ENCODE results near the gene RAPGEF1. TPM values are rescaled to one million over a fixed set of nuclear protein-coding genes. Genes with fewer than 3 reads are reported as not detected.
A peak's percentile ranks its signal among the peaks of the same experiment; 100 is the strongest.
"Not testable (repeated sequence)": the region's sequence is repeated elsewhere in the genome, so short reads cannot be mapped to it uniquely, and the experiment has no call there.

The RAPGEF1 gene
- total RNA-seq, 2 experiments from 2014 or later: 149 to 158 TPM

DNA sequence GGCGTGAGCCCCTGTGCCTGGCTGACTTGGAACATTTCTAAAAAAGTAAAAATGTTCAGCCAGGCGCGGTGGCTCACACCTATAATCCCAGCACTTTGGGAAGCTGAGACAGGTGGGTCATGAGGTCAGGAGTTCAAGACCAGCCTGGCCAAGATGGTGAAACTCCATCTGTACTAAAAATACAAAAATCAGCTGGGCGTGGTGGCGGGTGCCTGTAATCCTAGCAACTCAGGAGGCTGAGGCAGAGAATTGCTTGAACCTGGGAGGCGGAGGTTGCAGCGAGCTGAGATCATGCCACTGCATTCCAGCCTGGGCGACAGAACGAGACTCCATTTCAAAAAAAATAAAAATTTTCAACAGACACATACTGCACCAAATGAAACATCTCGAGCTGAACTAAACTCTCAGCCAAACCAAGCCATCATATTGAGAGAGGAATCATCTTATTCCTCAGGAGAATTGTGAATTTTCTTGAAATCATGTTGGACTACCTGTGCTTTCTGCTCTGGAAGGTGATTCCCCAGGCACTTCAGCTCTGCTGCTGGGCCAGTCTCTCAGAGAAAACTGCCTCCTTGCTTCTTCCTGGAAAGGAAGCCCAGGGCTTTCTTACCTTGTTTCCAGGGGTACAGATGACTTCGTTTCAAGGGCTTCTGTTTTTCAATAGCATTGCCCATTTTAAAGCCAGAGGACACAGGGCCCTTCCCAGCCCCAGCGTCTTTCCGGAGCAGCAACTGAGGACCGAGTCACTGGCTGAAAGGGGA, 30.7 kb downstream of the RAPGEF1 start:
- H3K9me3 Mint-ChIP-seq, H3K27me3 Mint-ChIP-seq, DNase-seq: not testable (repeated sequence)
- peak overlapping the region; percentile 39 for H3K4me3 Mint-ChIP-seq
- H3K27ac Mint-ChIP-seq: peak overlapping the region; percentile 88
- POLR2A ChIA-PET: interaction anchor here (0.9 to 7.4 kb wide), 14 partner anchors 8 to 84 kb away, joined by 3 to 106 read pairs (median 8); no protein-coding TSS in a partner anchor
- H3K4me1 Mint-ChIP-seq: peaks cover 85% of the 10 kb centered on the region
- CTCF ChIA-PET: interaction anchor here (0.7 to 4.2 kb wide), 17 partner anchors 10 to 118 kb away, joined by 3 to 21 read pairs (median 4); no protein-coding TSS in a partner anchor
- peaks cover 44% of the 10 kb centered on the region for H3K36me3 Mint-ChIP-seq (ENCODE audit: low read depth)

DNA sequence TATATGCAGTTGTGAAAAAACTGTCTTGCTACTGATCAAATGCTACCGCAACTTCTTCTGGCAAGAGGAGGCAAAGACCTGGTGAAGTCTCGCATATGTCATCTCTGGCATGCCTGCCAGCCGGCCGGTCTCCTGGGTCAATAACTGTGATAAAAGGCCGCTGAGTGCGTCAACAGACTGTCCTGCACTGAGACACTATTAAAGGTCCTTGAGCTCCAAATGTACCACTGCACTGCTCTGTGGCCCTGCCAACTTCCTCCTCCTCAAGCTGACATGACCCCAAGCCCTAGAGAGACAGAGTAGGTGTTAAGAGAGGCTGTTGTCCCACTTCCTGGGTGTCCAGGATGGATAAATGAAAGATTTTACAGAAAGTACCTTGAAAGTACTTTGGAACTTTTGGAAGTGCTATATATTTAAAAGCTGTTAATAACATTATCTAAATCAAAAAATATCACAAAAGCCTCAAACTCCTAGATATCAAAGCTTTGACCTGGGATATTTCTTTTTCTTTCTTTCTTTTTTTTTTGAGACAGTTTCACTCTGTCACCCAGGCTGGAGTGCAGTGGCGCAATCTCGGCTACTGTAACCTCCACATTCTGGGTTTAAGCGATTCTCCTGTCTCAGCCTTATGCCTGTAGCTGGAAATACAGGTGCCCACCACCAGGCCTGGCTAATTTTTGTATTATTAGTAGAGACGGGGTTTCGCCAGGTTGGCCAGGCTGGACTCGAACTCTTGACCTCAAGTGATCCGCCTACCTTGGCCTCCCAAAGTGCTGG, 31.5 kb downstream of the RAPGEF1 start:
- DNase-seq: no peak
- Mint-ChIP-seq H3K27ac (peak overlapping the region; percentile 73), H3K4me3 (no peak overlapping the region), H3K9me3 (no peaks in the 10 kb centered on the region), H3K4me1 (peaks cover 89% of the 10 kb centered on the region), H3K27me3 (no peaks in the 10 kb centered on the region), H3K36me3 (ENCODE audit: low read depth) (peaks cover 39% of the 10 kb centered on the region)
- ChIA-PET CTCF (interaction anchor here (0.5 to 4.2 kb wide), 13 partner anchors 11 to 551 kb away, joined by 3 to 21 read pairs (median 4); no protein-coding TSS in a partner anchor), POLR2A (interaction anchor here (0.9 to 7.4 kb wide), 7 partner anchors 9 to 41 kb away, joined by 3 to 106 read pairs (median 21); no protein-coding TSS in a partner anchor)

DNA sequence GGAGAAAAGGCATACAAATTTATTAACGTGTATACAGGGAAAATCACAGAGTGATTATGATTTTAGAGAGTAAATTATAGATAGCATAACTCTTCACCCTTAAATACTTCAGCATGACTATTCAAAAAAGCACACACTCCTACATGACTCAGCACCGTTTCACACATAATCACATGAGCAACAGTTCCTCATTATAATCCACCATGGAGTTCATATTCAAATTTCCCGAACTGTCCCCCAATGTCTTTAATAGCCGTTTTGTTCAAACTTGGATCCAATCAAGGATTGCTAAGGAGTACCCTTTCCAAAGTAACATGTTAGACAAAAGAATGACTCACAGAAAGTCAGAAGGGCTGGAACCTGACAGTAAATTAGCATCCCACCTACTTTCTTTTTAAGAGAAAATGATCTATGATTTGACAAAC, 32.1 kb downstream of the RAPGEF1 start:
- Mint-ChIP-seq H3K36me3 (ENCODE audit: low read depth) (peaks cover 33% of the 10 kb centered on the region), H3K27ac (peak overlapping the region; percentile 73), H3K9me3 (no peaks in the 10 kb centered on the region), H3K27me3 (no peaks in the 10 kb centered on the region), H3K4me3 (no peak overlapping the region), H3K4me1 (peaks cover 89% of the 10 kb centered on the region)
- DNase-seq: no peak
- ChIA-PET POLR2A (interaction anchor here (1.4 to 7.4 kb wide), 4 partner anchors 12 to 40 kb away, joined by 21 to 106 read pairs (median 22); no protein-coding TSS in a partner anchor), CTCF (interaction anchor here (0.5 to 4.2 kb wide), 6 partner anchors 20 to 372 kb away, joined by 3 to 21 read pairs (median 4); no protein-coding TSS in a partner anchor)

DNA sequence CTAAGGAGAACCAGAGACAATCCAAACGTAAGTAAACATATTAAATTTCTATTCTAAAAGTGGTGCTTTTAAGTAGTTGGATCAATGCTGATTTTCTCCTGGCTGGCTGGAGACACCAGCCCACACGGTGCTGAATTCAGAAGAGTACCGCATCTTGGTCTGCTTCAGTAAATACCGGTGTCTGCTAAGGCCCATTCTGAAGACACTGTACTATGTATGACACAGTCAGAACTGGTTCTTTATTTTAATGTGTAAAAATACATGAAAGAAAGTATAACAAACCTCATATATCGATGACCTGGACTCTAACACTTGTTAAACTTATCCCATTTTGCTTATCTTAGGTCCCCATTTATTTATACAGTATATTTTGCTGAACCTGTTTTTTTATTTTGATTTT, 32.8 kb downstream of the RAPGEF1 start:
- Mint-ChIP-seq H3K9me3 (no peaks in the 10 kb centered on the region), H3K27ac (no peak overlapping the region), H3K36me3 (ENCODE audit: low read depth) (peaks cover 29% of the 10 kb centered on the region), H3K4me3 (no peak overlapping the region), H3K27me3 (no peaks in the 10 kb centered on the region), H3K4me1 (peaks cover 84% of the 10 kb centered on the region)
- POLR2A ChIA-PET: interaction anchor here (1.9 to 4.4 kb wide), 2 partner anchors 26 to 39 kb away, joined by 4 to 22 read pairs; no protein-coding TSS in a partner anchor
- CTCF ChIA-PET: no interaction called here
- DNase-seq: no peak

DNA sequence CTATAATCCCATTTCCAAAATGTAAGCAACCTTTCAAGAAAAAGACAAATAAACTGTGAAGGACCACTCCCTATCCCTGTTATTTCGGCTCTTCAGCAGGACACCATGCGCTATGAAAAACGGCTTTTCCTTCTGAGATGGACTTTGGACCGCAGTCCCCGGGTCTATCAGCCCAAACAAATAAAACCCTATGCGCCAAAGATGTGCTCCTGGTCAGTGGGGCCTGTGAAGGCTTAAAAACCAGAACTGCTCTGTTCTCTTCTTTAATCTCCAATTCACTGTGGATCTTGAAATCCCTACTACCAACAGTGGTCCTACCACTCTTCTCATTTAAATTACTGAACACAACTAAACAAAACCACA, 33.3 kb downstream of the RAPGEF1 start:
- POLR2A ChIA-PET: interaction anchor here (1.9 kb wide), 1 partner anchor 25 kb away, joined by 4 read pairs; no protein-coding TSS in a partner anchor
- Mint-ChIP-seq H3K36me3 (ENCODE audit: low read depth) (peaks cover 27% of the 10 kb centered on the region), H3K4me3 (no peak overlapping the region), H3K9me3 (no peaks in the 10 kb centered on the region), H3K27ac (no peak overlapping the region), H3K27me3 (no peaks in the 10 kb centered on the region), H3K4me1 (peaks cover 82% of the 10 kb centered on the region)
- CTCF ChIA-PET: no interaction called here
- DNase-seq: no peak

DNA sequence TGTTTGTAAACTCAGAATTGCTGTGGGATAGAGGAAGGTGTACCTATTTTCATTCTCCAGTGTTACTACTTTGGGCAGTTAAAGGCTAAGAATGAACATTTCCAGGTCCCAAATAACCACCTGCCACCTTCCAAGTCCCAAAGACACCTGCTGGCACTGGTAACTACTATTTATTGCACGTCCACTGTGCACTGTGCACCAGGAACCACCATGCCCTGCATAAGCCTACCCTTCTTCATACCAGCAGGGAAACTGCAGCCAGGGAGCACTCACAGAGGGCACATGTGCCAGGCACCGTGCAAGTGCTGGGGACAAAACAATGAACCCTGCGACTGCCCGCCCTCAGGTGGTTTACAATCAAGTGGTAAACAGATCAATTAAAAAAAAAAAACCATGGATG, 34.9 kb downstream of the RAPGEF1 start:
- POLR2A ChIA-PET: interaction anchor here (1.0 to 1.9 kb wide), 4 partner anchors 24 to 29 kb away, joined by 4 to 5 read pairs (median 4); no protein-coding TSS in a partner anchor
- H3K4me1 Mint-ChIP-seq: peaks cover 76% of the 10 kb centered on the region
- H3K9me3 Mint-ChIP-seq: no peaks in the 10 kb centered on the region
- peaks cover 26% of the 10 kb centered on the region for H3K36me3 Mint-ChIP-seq (ENCODE audit: low read depth)
- CTCF ChIA-PET: interaction anchor here (0.8 to 1.3 kb wide), 3 partner anchors 27 to 53 kb away, joined by 3 read pairs; no protein-coding TSS in a partner anchor
- no peaks in the 10 kb centered on the region for H3K27me3 Mint-ChIP-seq
- H3K27ac Mint-ChIP-seq: no peak overlapping the region
- no peak overlapping the region for H3K4me3 Mint-ChIP-seq
- DNase-seq: no peak

DNA sequence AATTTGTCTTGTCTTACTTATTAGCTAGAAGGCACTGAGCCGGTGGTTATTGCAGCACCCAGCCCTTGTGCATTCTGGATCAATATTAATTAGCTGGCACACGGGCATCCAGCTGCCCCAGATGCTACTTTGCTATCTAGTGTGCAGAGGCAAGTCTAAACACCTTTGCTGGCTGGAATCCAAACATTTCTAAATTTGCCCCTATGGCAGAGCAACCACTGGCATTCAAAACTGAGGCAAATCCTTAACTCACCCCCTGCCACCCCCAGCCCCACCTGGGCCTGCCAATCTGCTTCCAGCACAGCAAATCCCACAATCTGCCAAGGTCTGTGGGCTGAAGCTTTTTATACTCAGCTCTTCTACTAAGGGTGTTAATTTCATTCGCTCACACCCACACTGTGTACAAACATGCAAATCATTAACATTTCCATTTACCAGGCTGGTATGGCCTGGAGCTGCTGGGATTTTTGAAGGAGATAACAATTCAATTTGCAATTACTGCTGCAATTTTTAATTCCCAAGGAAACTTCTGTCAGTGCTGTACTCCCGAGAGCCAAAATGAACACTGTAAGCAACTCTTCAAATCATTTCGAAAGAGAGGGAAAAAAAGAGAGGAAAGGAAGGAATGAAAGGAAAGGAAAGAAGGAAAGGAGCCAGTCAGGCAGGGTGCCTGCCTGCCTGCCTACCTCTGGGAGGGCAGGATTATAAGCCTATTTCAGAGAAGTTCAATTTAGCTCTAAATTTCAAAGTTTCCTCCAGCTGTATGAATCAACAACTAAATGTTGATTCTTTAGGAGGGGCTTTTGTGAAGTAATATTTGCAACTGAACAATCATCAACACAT, 35.5 kb downstream of the RAPGEF1 start:
- Mint-ChIP-seq H3K4me1 (peaks cover 75% of the 10 kb centered on the region), H3K27me3 (no peaks in the 10 kb centered on the region), H3K4me3 (no peak overlapping the region), H3K9me3 (no peaks in the 10 kb centered on the region), H3K36me3 (ENCODE audit: low read depth) (peaks cover 29% of the 10 kb centered on the region), H3K27ac (no peak overlapping the region)
- CTCF ChIA-PET: interaction anchor here (1.0 kb wide), 1 partner anchor 52 kb away, joined by 3 read pairs; no protein-coding TSS in a partner anchor
- POLR2A ChIA-PET: interaction anchor here (1.0 to 1.7 kb wide), 3 partner anchors 15 to 27 kb away, joined by 3 to 5 read pairs (median 4); no protein-coding TSS in a partner anchor
- DNase-seq: no peak

DNA sequence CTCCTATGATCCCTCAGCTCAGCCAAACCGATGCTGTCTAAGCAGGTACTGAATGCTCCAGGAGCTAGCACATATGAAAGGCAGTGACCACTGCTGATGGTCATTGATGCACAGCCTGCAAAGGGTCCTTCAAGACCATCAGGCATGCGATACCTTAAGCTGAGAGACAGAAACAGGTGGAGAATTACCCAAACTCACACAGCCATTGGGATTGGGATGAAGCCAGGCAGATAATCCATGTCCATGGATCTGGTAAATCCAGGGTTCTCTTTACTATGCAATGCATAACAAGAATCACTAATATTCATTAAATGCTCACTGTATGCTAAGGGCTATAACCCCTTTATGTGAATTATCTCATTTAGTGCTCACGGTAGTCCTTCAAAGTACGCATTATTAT, 36.2 kb downstream of the RAPGEF1 start:
- Mint-ChIP-seq H3K27ac (no peak overlapping the region), H3K36me3 (ENCODE audit: low read depth) (peaks cover 29% of the 10 kb centered on the region), H3K27me3 (no peaks in the 10 kb centered on the region), H3K4me1 (peaks cover 74% of the 10 kb centered on the region), H3K4me3 (no peak overlapping the region), H3K9me3 (no peaks in the 10 kb centered on the region)
- DNase-seq: no peak
- POLR2A ChIA-PET: interaction anchor here (1.0 to 1.7 kb wide), 3 partner anchors 16 to 26 kb away, joined by 3 to 5 read pairs (median 4); no protein-coding TSS in a partner anchor
- CTCF ChIA-PET: interaction anchor here (1.0 kb wide), 1 partner anchor 51 kb away, joined by 3 read pairs; no protein-coding TSS in a partner anchor

DNA sequence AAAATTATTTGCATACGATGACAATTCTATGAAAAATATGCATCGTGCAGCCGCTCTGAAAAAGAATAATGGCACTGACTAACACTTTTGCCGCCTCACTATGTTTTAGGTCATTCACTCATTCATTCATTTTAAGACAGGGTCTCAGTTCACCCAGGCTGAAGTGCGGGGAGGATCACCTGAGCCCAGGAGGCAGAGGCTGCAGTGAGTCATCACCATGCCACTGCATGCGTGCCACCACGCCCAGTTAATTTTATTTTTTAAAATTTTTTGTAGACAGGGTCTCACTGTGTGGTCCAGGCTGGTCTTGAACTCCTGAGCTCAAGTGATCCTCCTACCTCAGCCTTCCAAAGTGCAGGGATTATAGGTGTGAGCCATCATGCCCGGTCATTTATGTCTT, 37.0 kb downstream of the RAPGEF1 start:
- Mint-ChIP-seq H3K4me1 (peaks cover 74% of the 10 kb centered on the region), H3K36me3 (ENCODE audit: low read depth) (peaks cover 26% of the 10 kb centered on the region), H3K9me3 (no peaks in the 10 kb centered on the region), H3K27ac (no peak overlapping the region), H3K4me3 (no peak overlapping the region), H3K27me3 (no peaks in the 10 kb centered on the region)
- POLR2A ChIA-PET: interaction anchor here (1.7 kb wide), 1 partner anchor 26 kb away, joined by 4 read pairs; no protein-coding TSS in a partner anchor
- no peak for DNase-seq
- CTCF ChIA-PET: interaction anchor here (1.1 kb wide), 1 partner anchor 13 kb away, joined by 4 read pairs; no protein-coding TSS in a partner anchor

DNA sequence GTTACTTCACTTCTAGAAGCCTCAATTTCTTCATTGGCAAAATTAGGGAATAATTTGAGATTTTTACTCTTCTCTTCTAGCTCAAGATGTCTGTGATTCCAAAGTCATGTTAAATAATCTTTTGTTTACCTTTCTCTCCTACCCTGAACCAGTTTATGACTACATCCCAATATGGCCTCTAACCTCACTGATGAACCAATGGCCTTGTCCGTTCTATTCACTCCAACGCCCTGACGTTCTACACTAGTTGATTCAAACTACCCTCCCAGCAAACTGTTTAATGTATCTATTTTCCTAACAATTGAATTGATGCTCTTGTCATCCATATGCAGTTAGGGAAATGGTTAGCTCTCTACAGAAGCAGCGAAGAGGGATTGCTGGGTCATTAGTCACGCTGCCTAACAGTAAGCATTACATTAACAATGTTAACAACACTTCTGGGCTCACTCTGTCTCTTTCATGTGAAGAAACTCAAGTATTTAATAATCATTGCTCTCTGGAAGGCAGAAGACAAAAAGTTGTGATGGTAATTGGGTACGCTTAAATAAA, 38.0 kb downstream of the RAPGEF1 start:
- no peak overlapping the region for H3K4me3 Mint-ChIP-seq
- peaks cover 68% of the 10 kb centered on the region for H3K4me1 Mint-ChIP-seq
- ChIA-PET POLR2A (interaction anchor here (0.9 kb wide), 1 partner anchor 24 kb away, joined by 3 read pairs; no protein-coding TSS in a partner anchor), CTCF (interaction anchor here (1.1 kb wide), 1 partner anchor 12 kb away, joined by 4 read pairs; no protein-coding TSS in a partner anchor)
- H3K27ac Mint-ChIP-seq: no peak overlapping the region
- no peaks in the 10 kb centered on the region for H3K27me3 Mint-ChIP-seq
- DNase-seq: no peak
- no peaks in the 10 kb centered on the region for H3K9me3 Mint-ChIP-seq
- H3K36me3 Mint-ChIP-seq (ENCODE audit: low read depth): peaks cover 21% of the 10 kb centered on the region

DNA sequence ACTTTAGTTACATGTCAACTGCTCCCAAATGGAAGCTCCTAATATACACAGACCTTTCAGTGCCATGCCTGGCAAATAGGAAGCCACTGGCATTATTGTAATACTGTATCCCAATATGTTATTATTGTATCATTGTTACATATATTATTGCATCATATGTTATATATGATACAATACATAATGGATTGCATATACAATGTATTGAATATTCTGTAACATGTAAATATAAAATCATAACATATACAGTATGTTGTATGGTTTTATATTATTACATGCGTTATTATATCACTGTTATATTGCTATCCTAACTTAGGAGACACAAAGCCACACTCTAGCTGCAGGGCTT, 38.5 kb downstream of the RAPGEF1 start:
- Mint-ChIP-seq H3K27ac (no peak overlapping the region), H3K4me3 (no peak overlapping the region), H3K9me3 (no peaks in the 10 kb centered on the region), H3K4me1 (peaks cover 66% of the 10 kb centered on the region), H3K36me3 (ENCODE audit: low read depth) (peaks cover 17% of the 10 kb centered on the region), H3K27me3 (no peaks in the 10 kb centered on the region)
- DNase-seq: no peak
- POLR2A ChIA-PET: interaction anchor here (0.9 kb wide), 1 partner anchor 23 kb away, joined by 3 read pairs; no protein-coding TSS in a partner anchor
- CTCF ChIA-PET: interaction anchor here (0.5 kb wide), 1 partner anchor 24 kb away, joined by 3 read pairs; no protein-coding TSS in a partner anchor
